Measurements from ENCODE around the gene LDLRAD1. TPM values are rescaled to one million over a fixed set of nuclear protein-coding genes. Genes with fewer than 3 reads are reported as not detected.

LDLRAD1 gene
- total RNA-seq, 3 donors from 2014 or later (not counting 1 experiment from before 2014, with no cell fraction given) = not detected

- no peak for TF ChIP-seq CTCF (IDR thresholded peaks at IDR 0.05)
- no peaks in the 10 kb centered on the region for H3K4me1 Mint-ChIP-seq
- H3K36me3 Mint-ChIP-seq = peaks cover 11% of the 10 kb centered on the region
- Histone ChIP-seq H3K27ac (ENCODE audit: low read length) (no peak overlapping the region), H3K4me1 (ENCODE audit: control insufficient read depth, insufficient read depth, low read length) (no peaks in the 10 kb centered on the region), H3K4me3 (ENCODE audit: low read length) (no peak overlapping the region), H3K9me3 (ENCODE audit: control insufficient read depth, insufficient read depth, low read length) (no peaks in the 10 kb centered on the region), H3K36me3 (ENCODE audit: control insufficient read depth, insufficient read depth, low read length) (peaks cover 37% of the 10 kb centered on the region), H3K27me3 (ENCODE audit: control insufficient read depth, insufficient read depth, low read length) (no peaks in the 10 kb centered on the region)
- H3K27me3 Mint-ChIP-seq (ENCODE audit: low read depth in 2 of 2) = no peaks in the 10 kb centered on the region
- no peak overlapping the region for H3K4me3 Mint-ChIP-seq
- no peak overlapping the region for H3K27ac Mint-ChIP-seq
- no peaks in the 10 kb centered on the region for H3K9me3 Mint-ChIP-seq
- intact Hi-C loops (cut with micrococcal nuclease) = no loop called here
- ATAC-seq (no peak), DNase-seq (no peak)
- 96% methylated on average over 7 of the region's 7 CpGs for WGBS (ENCODE audit: insufficient coverage)
Measured at GRCh38 chr1:53967409-53968124, 50.4 kb downstream of the LDLRAD1 start.

GRCh38 chr1:53966794-53967193 lies 51.2 kb downstream of the LDLRAD1 start:
- peaks cover 11% of the 10 kb centered on the region for H3K36me3 Mint-ChIP-seq

GRCh38 chr1:53964109-53964508 lies 53.9 kb downstream of the LDLRAD1 start:
- Mint-ChIP-seq H3K27me3 (ENCODE audit: low read depth in 2 of 2) (no peaks in the 10 kb centered on the region), H3K36me3 (peaks cover 11% of the 10 kb centered on the region), H3K4me1 (no peaks in the 10 kb centered on the region), H3K9me3 (no peaks in the 10 kb centered on the region), H3K4me3 (no peak overlapping the region), H3K27ac (no peak overlapping the region)
- Histone ChIP-seq H3K27me3 (ENCODE audit: control insufficient read depth, insufficient read depth, low read length) (no peaks in the 10 kb centered on the region), H3K4me1 (ENCODE audit: control insufficient read depth, insufficient read depth, low read length) (no peaks in the 10 kb centered on the region), H3K9me3 (ENCODE audit: control insufficient read depth, insufficient read depth, low read length) (no peaks in the 10 kb centered on the region), H3K4me3 (ENCODE audit: low read length) (no peak overlapping the region), H3K36me3 (ENCODE audit: control insufficient read depth, insufficient read depth, low read length) (peaks cover 47% of the 10 kb centered on the region), H3K27ac (ENCODE audit: low read length) (no peak overlapping the region)
- 87% methylated on average over 5 of the region's 5 CpGs for WGBS (ENCODE audit: insufficient coverage)
- intact Hi-C loops (cut with micrococcal nuclease) = no loop called here
- ATAC-seq (no peak), DNase-seq (no peak)
- TF ChIP-seq CTCF (IDR thresholded peaks at IDR 0.05) = no peak

More at GRCh38 chr1:53966794-53967193, 51.2 kb downstream of the LDLRAD1 start:
- intact Hi-C loops (cut with micrococcal nuclease) = no loop called here
- H3K9me3 Mint-ChIP-seq = no peaks in the 10 kb centered on the region
- no peak overlapping the region for H3K4me3 Mint-ChIP-seq
- Histone ChIP-seq H3K36me3 (ENCODE audit: control insufficient read depth, insufficient read depth, low read length) (peaks cover 45% of the 10 kb centered on the region), H3K27me3 (ENCODE audit: control insufficient read depth, insufficient read depth, low read length) (no peaks in the 10 kb centered on the region), H3K4me3 (ENCODE audit: low read length) (no peak overlapping the region), H3K27ac (ENCODE audit: low read length) (no peak overlapping the region), H3K9me3 (ENCODE audit: control insufficient read depth, insufficient read depth, low read length) (no peaks in the 10 kb centered on the region), H3K4me1 (ENCODE audit: control insufficient read depth, insufficient read depth, low read length) (no peaks in the 10 kb centered on the region)
- no peak overlapping the region for H3K27ac Mint-ChIP-seq
- H3K27me3 Mint-ChIP-seq (ENCODE audit: low read depth in 2 of 2) = no peaks in the 10 kb centered on the region
- DNase-seq (no peak), ATAC-seq (no peak)
- no peaks in the 10 kb centered on the region for H3K4me1 Mint-ChIP-seq
- TF ChIP-seq CTCF (IDR thresholded peaks at IDR 0.05) = no peak
- 99% methylated on average over 3 of the region's 3 CpGs for WGBS (ENCODE audit: insufficient coverage)

- intact Hi-C loops (cut with micrococcal nuclease) = no loop called here
- Histone ChIP-seq H3K27ac (ENCODE audit: low read length) (no peak overlapping the region), H3K4me1 (ENCODE audit: control insufficient read depth, insufficient read depth, low read length) (no peaks in the 10 kb centered on the region), H3K4me3 (ENCODE audit: low read length) (no peak overlapping the region), H3K9me3 (ENCODE audit: control insufficient read depth, insufficient read depth, low read length) (no peaks in the 10 kb centered on the region), H3K27me3 (ENCODE audit: control insufficient read depth, insufficient read depth, low read length) (no peaks in the 10 kb centered on the region), H3K36me3 (ENCODE audit: control insufficient read depth, insufficient read depth, low read length) (peaks cover 44% of the 10 kb centered on the region)
- Mint-ChIP-seq H3K36me3 (peaks cover 11% of the 10 kb centered on the region), H3K27ac (no peak overlapping the region), H3K4me3 (no peak overlapping the region), H3K9me3 (no peaks in the 10 kb centered on the region), H3K27me3 (ENCODE audit: low read depth in 2 of 2) (no peaks in the 10 kb centered on the region), H3K4me1 (no peaks in the 10 kb centered on the region)
- no peak for TF ChIP-seq CTCF (IDR thresholded peaks at IDR 0.05)
- DNase-seq (no peak), ATAC-seq (no peak)
- WGBS (ENCODE audit: insufficient coverage) = 79% methylated on average over 4 of the region's 4 CpGs
Measured at GRCh38 chr1:53963460-53963859, 54.5 kb downstream of the LDLRAD1 start.

All from natural killer cell (primary cell).